Measurements from ENCODE around the gene ITGB3.

Gene ITGB3

GRCh38 chr17:47254403-47254943, 846 bp downstream of the ITGB3 start:
- H3K27ac ChIP-seq (ENCODE audit: low read depth, low read length), result no peak overlapping the region
- H3K79me2 ChIP-seq (ENCODE audit: insufficient read depth, low read length), result no peaks in the 10 kb centered on the region
- peak overlapping the region; percentile 63 for H2AFZ ChIP-seq (ENCODE audit: low read depth, low read length, severe bottlenecking)
- H3K36me3 ChIP-seq (ENCODE audit: low read length), result no peaks in the 10 kb centered on the region
- no peaks in the 10 kb centered on the region for H3K9me3 ChIP-seq (ENCODE audit: insufficient read depth, low read length)
- H3K4me3 ChIP-seq (ENCODE audit: insufficient read depth, low read length, poor library complexity, severe bottlenecking), result peak overlapping the region; percentile 40
- TF ChIP-seq CTCF (IDR thresholded peaks at IDR 0.05; ENCODE audit: insufficient read depth, low read length, poor library complexity, severe bottlenecking) (no peak), EZH2phosphoT487 (conservative IDR thresholded peaks at IDR 0.05; ENCODE audit: low read length) (no peak)
- no peaks in the 10 kb centered on the region for H3F3A ChIP-seq (ENCODE audit: insufficient read depth)
- H3K4me2 ChIP-seq (ENCODE audit: low read depth, low read length, poor library complexity, severe bottlenecking), result peak overlapping the region; percentile 57
- no peaks in the 10 kb centered on the region for H3K27me3 ChIP-seq (ENCODE audit: low read length)
- H3K9me2 ChIP-seq (replicated peaks; ENCODE audit: insufficient read depth, low read length), result no peaks in the 10 kb centered on the region
- H3K9ac ChIP-seq (ENCODE audit: low read length), result peak overlapping the region; percentile 38
- no peaks in the 10 kb centered on the region for H4K20me1 ChIP-seq (ENCODE audit: low read depth, low read length)

DNA sequence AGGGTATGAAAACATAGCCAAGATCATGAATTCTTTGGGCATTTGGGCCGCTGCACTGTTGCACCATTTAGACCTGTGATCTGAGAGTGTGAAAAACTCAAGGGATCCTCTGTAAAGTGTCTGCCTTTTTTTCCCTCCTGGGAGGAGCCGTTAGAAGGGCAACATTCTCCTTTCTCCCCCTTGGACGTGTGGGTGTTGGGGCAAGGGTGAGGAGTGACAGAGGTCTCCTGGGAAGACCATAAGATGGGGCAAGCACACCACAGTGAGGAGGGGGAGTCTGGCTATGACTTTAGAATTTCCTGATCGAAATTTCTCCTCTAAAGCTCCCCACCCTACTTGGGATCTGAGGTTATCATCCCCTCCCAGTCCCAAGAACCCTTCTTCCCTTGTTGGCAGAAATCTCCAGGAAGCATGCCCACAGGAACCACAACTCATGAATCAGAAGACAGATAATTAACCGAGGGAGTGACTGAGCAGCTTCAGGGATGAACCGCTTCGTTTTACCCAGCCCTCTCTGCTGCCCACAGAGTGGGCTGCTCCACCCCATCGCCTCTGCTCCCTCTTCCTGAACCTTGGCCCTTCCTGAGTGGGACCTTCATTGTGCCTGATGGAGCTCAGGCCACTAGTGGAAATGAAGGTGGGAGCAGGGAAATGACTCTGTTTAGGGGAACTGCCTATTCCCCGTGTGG, 4.2 kb downstream of the ITGB3 start:
- Histone ChIP-seq H4K20me1 (ENCODE audit: low read depth, low read length) (no peaks in the 10 kb centered on the region), H2AFZ (ENCODE audit: low read depth, low read length, severe bottlenecking) (no peak overlapping the region), H3K36me3 (ENCODE audit: low read length) (no peaks in the 10 kb centered on the region), H3F3A (ENCODE audit: insufficient read depth) (no peaks in the 10 kb centered on the region), H3K4me2 (ENCODE audit: low read depth, low read length, poor library complexity, severe bottlenecking) (no peak overlapping the region), H3K9ac (ENCODE audit: low read length) (no peak overlapping the region), H3K9me2 (replicated peaks; ENCODE audit: insufficient read depth, low read length) (no peaks in the 10 kb centered on the region), H3K4me3 (ENCODE audit: insufficient read depth, low read length, poor library complexity, severe bottlenecking) (no peak overlapping the region), H3K9me3 (ENCODE audit: insufficient read depth, low read length) (no peaks in the 10 kb centered on the region), H3K27ac (ENCODE audit: low read depth, low read length) (no peak overlapping the region), H3K27me3 (ENCODE audit: low read length) (no peaks in the 10 kb centered on the region), H3K79me2 (ENCODE audit: insufficient read depth, low read length) (no peaks in the 10 kb centered on the region)
- no peak for TF ChIP-seq CTCF (IDR thresholded peaks at IDR 0.05; ENCODE audit: insufficient read depth, low read length, poor library complexity, severe bottlenecking)
- TF ChIP-seq EZH2phosphoT487 (conservative IDR thresholded peaks at IDR 0.05; ENCODE audit: low read length), result no peak

GRCh38 chr17:47262586-47262985, 9.0 kb downstream of the ITGB3 start:
- no peak overlapping the region for H3K27ac ChIP-seq (ENCODE audit: low read depth, low read length)
- H3K27me3 ChIP-seq (ENCODE audit: low read length), result no peaks in the 10 kb centered on the region
- H3F3A ChIP-seq (ENCODE audit: insufficient read depth), result no peaks in the 10 kb centered on the region
- no peak overlapping the region for H2AFZ ChIP-seq (ENCODE audit: low read depth, low read length, severe bottlenecking)
- no peaks in the 10 kb centered on the region for H3K79me2 ChIP-seq (ENCODE audit: insufficient read depth, low read length)
- H3K9ac ChIP-seq (ENCODE audit: low read length), result no peak overlapping the region
- no peak overlapping the region for H3K4me3 ChIP-seq (ENCODE audit: insufficient read depth, low read length, poor library complexity, severe bottlenecking)
- H3K9me3 ChIP-seq (ENCODE audit: insufficient read depth, low read length), result no peaks in the 10 kb centered on the region
- H4K20me1 ChIP-seq (ENCODE audit: low read depth, low read length), result no peaks in the 10 kb centered on the region
- no peaks in the 10 kb centered on the region for H3K9me2 ChIP-seq (replicated peaks; ENCODE audit: insufficient read depth, low read length)
- no peak overlapping the region for H3K4me2 ChIP-seq (ENCODE audit: low read depth, low read length, poor library complexity, severe bottlenecking)
- TF ChIP-seq CTCF (IDR thresholded peaks at IDR 0.05; ENCODE audit: insufficient read depth, low read length, poor library complexity, severe bottlenecking) (no peak), EZH2phosphoT487 (conservative IDR thresholded peaks at IDR 0.05; ENCODE audit: low read length) (no peak)
- no peaks in the 10 kb centered on the region for H3K36me3 ChIP-seq (ENCODE audit: low read length)

Data from SU-DHL-6 (cell line).